Fibroblast of lung (primary cell): Measurements from ENCODE around the gene EFNB2. TPM values are rescaled to one million over a fixed set of nuclear protein-coding genes. Genes with fewer than 3 reads are reported as not detected.

Experiments
- DNase-seq, 2 donors: peaks; one replicate each; pipeline versions ENCODE4 v3.0.0 to v3.0.0-alpha.2; 2010; ENCODE audit warnings: low read depth in 2 of 2
- H2AFZ ChIP-seq: 2 replicates; pipeline ENCODE4 v1.5.1; 2012; ENCODE audit warnings: low read length, control low read depth, inconsistent platforms
- H3K27ac ChIP-seq: 2 replicates; pipeline ENCODE4 v1.5.1; 2011; ENCODE audit warnings: low read length, control low read depth; ENCODE audit not compliant: insufficient read depth
- H3K27me3 ChIP-seq: 2 replicates; pipeline ENCODE4 v1.5.1; 2011; ENCODE audit warnings: mild to moderate bottlenecking, low read length; ENCODE audit not compliant: control insufficient read depth, insufficient read depth
- H3K36me3 ChIP-seq: 2 replicates; pipeline ENCODE4 v1.5.1; 2011; ENCODE audit warnings: low read length; ENCODE audit not compliant: control insufficient read depth, insufficient read depth
- H3K4me1 ChIP-seq: 2 replicates; pipeline ENCODE4 v1.5.1; 2011; ENCODE audit warnings: low read length; ENCODE audit not compliant: control insufficient read depth, insufficient read depth; ENCODE audit errors: extremely low read depth
- H3K4me2 ChIP-seq: 2 replicates; pipeline ENCODE4 v1.5.1; 2011; ENCODE audit warnings: low read length, control low read depth; ENCODE audit not compliant: insufficient read depth; ENCODE audit errors: extremely low read depth
- H3K4me3 ChIP-seq, 4 experiments: fragments of 200-600 bp in 1 of 4; sonication (generic) in 1 of 4; replicated peaks in 1 of 4; 2 replicates each; pipeline ENCODE4 v1.5.1; 2011 to 2016; ENCODE audit warnings: low read length in 4 of 4, low read depth in 3 of 4, mild to moderate bottlenecking in 3 of 4, control low read depth in 2 of 4, inconsistent platforms in 1 of 4, mixed read lengths in 1 of 4; ENCODE audit not compliant: insufficient read depth in 1 of 4; ENCODE audit errors: control extremely low read depth in 1 of 4
- H3K79me2 ChIP-seq: 2 replicates; pipeline ENCODE4 v1.5.1; 2012; ENCODE audit warnings: mild to moderate bottlenecking, low read length, inconsistent platforms; ENCODE audit not compliant: control insufficient read depth, insufficient read depth
- H3K9ac ChIP-seq: 2 replicates; pipeline ENCODE4 v1.5.1; 2011; ENCODE audit warnings: mild to moderate bottlenecking, low read length, control low read depth; ENCODE audit not compliant: insufficient read depth
- H3K9me3 ChIP-seq: 2 replicates; pipeline ENCODE4 v1.5.1; 2012; ENCODE audit warnings: low read depth, low read length; ENCODE audit not compliant: control insufficient read depth, insufficient read depth
- H4K20me1 ChIP-seq: 2 replicates; pipeline ENCODE4 v1.5.1; 2011; ENCODE audit warnings: low read length; ENCODE audit not compliant: control insufficient read depth, insufficient read depth; ENCODE audit errors: extremely low read depth
- EZH2 ChIP-seq: IDR thresholded peaks from 2 replicates; pipeline ENCODE4 v1.5.1; 2012; ENCODE audit warnings: low read length, control low read depth, mild to moderate bottlenecking; ENCODE audit errors: missing control alignments
- polyA plus RNA-seq, 2 donors: library from polyadenylated mRNA; depleted of rRNA in 1 of 2; stranded (reverse) in 1 of 2; unstranded in 1 of 2; fragments of >200 nt; gene quantifications; 2 replicates each; pipeline ENCODE4 v1.2.1, GENCODE V29; 2011 to 2012; ENCODE audit warnings: missing spikeins in 1 of 2
- total RNA-seq: library from RNA; depleted of rRNA; stranded (reverse); fragments of >200 nt; gene quantifications from 2 replicates; pipeline ENCODE4 v1.2.1, GENCODE V29; 2014
- TF ChIP-seq, protein P1 (sequence below), 2 donors: IDR thresholded peaks in 1 of 2; conservative IDR thresholded peaks in 1 of 2; 1 replicate in 1 of 2; 2 replicates in 1 of 2; pipeline ENCODE4 v1.5.1; 2011 to 2012; ENCODE audit warnings: low read length in 2 of 2, control low read depth in 1 of 2, inconsistent platforms in 1 of 2, low read depth in 1 of 2, mild to moderate bottlenecking in 1 of 2

EFNB2 gene
- total and polyA plus RNA-seq, 2 donors (not counting 1 experiment from before 2014, with no cell fraction given) = 13.5 to 20.0 TPM

DNA sequence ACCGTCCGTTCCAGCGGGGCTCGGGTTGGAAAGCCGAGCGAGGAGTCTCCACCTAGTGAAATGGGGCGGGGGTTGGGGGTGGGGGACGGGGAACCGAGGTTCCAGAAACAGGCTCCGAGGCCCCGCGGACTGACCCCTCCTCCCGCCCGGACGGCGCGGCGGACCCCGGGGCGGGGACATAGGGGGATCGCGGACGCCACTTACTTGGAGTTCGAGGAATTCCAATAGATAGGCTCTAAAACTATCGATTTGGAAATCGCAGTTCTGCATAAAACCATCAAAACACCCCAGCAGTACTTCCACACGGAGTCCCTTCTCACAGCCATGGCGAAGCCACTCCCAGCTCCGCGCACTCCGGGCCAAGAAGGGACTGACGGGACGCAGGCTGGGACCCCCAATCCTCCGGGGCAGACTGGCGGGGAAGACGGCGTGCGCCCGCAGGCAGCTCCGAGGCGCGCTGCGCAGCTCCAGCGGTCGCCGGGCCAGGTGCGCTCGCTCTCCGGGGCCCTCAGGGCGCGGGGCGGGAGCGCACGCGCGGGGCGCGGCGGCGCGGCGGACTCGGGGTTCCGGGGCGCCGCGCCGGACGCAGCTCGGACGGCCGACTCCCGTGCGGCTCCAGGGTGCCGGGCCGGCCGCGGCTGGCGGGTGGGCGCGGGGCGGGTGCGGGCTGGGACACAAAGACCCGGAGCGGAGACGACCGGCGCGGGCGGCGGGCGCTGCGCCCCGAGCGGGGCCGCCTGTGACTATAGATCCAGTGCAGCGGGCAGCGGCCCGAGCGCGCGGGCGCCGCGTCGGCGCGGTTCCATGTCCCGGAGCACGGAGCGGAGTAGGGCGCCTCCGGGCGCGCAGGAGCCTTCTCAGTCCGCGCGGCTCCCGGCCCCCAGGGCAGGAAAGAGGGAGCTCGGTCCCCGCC lies 567 bp downstream of the EFNB2 start:
- H3K79me2 ChIP-seq = peaks cover 40% of the 10 kb centered on the region
- H3K36me3 ChIP-seq = no peaks in the 10 kb centered on the region
- TF ChIP-seq EZH2 = no peak
- TF ChIP-seq, protein P1, sequence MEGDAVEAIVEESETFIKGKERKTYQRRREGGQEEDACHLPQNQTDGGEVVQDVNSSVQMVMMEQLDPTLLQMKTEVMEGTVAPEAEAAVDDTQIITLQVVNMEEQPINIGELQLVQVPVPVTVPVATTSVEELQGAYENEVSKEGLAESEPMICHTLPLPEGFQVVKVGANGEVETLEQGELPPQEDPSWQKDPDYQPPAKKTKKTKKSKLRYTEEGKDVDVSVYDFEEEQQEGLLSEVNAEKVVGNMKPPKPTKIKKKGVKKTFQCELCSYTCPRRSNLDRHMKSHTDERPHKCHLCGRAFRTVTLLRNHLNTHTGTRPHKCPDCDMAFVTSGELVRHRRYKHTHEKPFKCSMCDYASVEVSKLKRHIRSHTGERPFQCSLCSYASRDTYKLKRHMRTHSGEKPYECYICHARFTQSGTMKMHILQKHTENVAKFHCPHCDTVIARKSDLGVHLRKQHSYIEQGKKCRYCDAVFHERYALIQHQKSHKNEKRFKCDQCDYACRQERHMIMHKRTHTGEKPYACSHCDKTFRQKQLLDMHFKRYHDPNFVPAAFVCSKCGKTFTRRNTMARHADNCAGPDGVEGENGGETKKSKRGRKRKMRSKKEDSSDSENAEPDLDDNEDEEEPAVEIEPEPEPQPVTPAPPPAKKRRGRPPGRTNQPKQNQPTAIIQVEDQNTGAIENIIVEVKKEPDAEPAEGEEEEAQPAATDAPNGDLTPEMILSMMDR (conservative IDR thresholded peaks at IDR 0.05 in 1 of 2, IDR thresholded peaks at IDR 0.05 in 1 of 2; ENCODE audit: low read depth in 1 of 2, low read length in 2 of 2) = no peak
- no peaks in the 10 kb centered on the region for H3K9me3 ChIP-seq
- H3K27me3 ChIP-seq = no peaks in the 10 kb centered on the region
- H3K27ac ChIP-seq = peak overlapping the region; percentile 72
- peak; percentile 42 to 50 for DNase-seq
- no peaks in the 10 kb centered on the region for H3K4me1 ChIP-seq
- peak overlapping the region; percentile 66 for H3K9ac ChIP-seq
- peak overlapping the region; percentile 66 for H2AFZ ChIP-seq
- peak overlapping the region; percentile 19 for H3K4me2 ChIP-seq
- peak overlapping the region; percentile 80 to 92 (median 83) for H3K4me3 ChIP-seq
- H4K20me1 ChIP-seq = no peaks in the 10 kb centered on the region

DNA sequence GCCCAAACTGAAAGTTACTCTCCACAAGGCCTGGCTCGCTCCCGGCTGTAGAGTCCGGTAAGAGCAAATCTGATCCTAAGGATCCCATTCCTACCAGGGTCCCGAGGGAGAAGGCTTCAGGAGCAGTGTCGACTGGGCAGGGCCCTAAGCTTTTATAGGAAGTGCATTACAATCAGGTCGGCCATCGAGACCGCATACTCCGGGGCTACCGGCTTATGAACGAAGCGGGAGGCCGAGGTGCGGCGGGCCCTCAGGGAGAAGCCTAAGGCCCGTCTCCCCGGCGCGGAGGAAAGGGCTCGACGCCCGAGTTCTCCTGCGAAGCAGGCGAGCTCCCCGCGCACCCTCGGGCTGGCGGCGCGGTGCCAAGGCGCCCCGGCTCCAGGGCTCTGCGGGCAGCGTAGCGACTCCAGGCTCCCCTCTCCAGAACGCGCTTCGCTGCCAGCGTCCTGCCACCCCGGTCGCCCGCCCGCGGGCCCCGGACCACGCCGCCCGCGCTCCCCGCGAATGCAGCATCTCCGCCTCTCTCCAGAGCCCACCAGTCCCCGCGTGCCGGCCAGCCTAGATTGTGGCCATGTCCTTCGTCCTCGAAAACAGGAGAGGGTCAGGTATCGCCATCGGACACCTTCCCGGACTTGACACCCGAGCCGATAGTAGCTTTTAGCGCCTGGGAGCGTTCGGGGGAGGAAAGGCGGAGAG lies 1.4 kb downstream of the EFNB2 start:
- peak overlapping the region; percentile 72 for H3K27ac ChIP-seq
- peak overlapping the region; percentile 65 for H2AFZ ChIP-seq
- peak overlapping the region; percentile 66 for H3K9ac ChIP-seq
- H3K36me3 ChIP-seq = no peaks in the 10 kb centered on the region
- peak overlapping the region; percentile 72 for H3K4me2 ChIP-seq
- no peaks in the 10 kb centered on the region for H3K4me1 ChIP-seq
- no peaks in the 10 kb centered on the region for H3K9me3 ChIP-seq
- peaks cover 47% of the 10 kb centered on the region for H3K79me2 ChIP-seq
- no peak for TF ChIP-seq EZH2
- TF ChIP-seq, protein P1 (conservative IDR thresholded peaks at IDR 0.05 in 1 of 2, IDR thresholded peaks at IDR 0.05 in 1 of 2; ENCODE audit: low read depth in 1 of 2, low read length in 2 of 2) = no peak
- no peaks in the 10 kb centered on the region for H3K27me3 ChIP-seq
- no peaks in the 10 kb centered on the region for H4K20me1 ChIP-seq
- H3K4me3 ChIP-seq = peak overlapping the region; percentile 80 to 92 (median 83)
- peak; percentile 79 to 83 for DNase-seq
